GM12864 (cell line): ENCODE results near the gene CARHSP1.
"Not testable (repeated sequence)": the region's sequence is repeated elsewhere in the genome, so short reads cannot be mapped to it uniquely, and the experiment has no call there.

Source experiments
- DNase-seq: peaks from one replicate; pipeline ENCODE4 v3.0.0-alpha.2; 2011; ENCODE audit warnings: low read depth
- H3K4me3 ChIP-seq: 2 replicates; pipeline ENCODE4 v1.5.1; 2011; ENCODE audit warnings: mild to moderate bottlenecking, low read depth, low read length, control low read depth
- TF ChIP-seq, protein P1 (sequence below): IDR thresholded peaks from 2 replicates; pipeline ENCODE4 v1.5.1; 2011; ENCODE audit warnings: low read depth, mild to moderate bottlenecking, moderate library complexity, low read length, control low read depth, inconsistent platforms; ENCODE audit errors: missing control alignments

The CARHSP1 gene

DNA sequence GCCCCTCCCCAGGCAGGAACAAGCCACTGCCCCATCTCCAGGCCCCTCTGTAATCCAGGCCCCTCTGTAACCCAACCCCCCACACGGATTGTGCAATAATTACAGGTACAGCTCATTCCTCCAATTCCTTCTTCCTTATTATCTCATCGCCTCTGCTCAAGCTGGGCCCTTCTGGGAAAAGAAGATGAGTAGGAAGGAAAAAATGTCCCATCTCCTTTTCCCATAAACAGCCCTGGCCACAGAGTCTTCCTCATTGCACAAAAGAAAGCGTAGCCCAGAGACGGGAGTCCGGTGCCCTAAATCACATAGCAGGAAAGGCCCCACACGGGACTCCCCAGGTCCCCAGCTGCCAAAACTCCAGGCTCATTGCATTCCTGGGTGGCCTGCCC lies 9.7 kb upstream of the CARHSP1 start:
- DNase-seq, result no peak
- TF ChIP-seq, protein P1, sequence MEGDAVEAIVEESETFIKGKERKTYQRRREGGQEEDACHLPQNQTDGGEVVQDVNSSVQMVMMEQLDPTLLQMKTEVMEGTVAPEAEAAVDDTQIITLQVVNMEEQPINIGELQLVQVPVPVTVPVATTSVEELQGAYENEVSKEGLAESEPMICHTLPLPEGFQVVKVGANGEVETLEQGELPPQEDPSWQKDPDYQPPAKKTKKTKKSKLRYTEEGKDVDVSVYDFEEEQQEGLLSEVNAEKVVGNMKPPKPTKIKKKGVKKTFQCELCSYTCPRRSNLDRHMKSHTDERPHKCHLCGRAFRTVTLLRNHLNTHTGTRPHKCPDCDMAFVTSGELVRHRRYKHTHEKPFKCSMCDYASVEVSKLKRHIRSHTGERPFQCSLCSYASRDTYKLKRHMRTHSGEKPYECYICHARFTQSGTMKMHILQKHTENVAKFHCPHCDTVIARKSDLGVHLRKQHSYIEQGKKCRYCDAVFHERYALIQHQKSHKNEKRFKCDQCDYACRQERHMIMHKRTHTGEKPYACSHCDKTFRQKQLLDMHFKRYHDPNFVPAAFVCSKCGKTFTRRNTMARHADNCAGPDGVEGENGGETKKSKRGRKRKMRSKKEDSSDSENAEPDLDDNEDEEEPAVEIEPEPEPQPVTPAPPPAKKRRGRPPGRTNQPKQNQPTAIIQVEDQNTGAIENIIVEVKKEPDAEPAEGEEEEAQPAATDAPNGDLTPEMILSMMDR, result no peak
- no peak overlapping the region for H3K4me3 ChIP-seq

- H3K4me3 ChIP-seq, result no peak overlapping the region
- TF ChIP-seq, protein P1, result no peak
- DNase-seq, result no peak
These were observed 9.2 kb upstream of the CARHSP1 start for GRCh38 chr16:8877894-8878522.

- DNase-seq, H3K4me3 ChIP-seq: not testable (repeated sequence)
These were observed 6.5 kb upstream of the CARHSP1 start for GRCh38 chr16:8875317-8875716.

- DNase-seq, result no peak
- no peak overlapping the region for H3K4me3 ChIP-seq
- TF ChIP-seq, protein P1, result no peak
These were observed 5.6 kb upstream of the CARHSP1 start for GRCh38 chr16:8874388-8874787.

DNA sequence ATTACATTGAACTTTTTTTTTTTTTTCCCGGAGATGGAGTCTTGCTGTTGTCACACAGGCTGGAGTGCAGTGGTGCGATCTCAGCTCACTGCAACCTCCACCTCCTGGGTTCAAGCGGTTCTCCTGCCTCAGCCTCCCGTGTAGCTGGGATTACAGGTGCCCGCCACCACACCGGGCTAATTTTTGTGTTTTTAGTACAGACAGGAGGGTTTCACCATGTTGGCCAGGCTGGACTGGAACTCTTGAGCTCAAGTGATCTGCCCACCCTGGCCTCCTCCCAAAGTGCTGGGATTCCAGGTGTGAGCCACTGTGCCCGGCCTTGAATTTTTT lies 5.0 kb upstream of the CARHSP1 start:
- H3K4me3 ChIP-seq, DNase-seq: not testable (repeated sequence)

DNA sequence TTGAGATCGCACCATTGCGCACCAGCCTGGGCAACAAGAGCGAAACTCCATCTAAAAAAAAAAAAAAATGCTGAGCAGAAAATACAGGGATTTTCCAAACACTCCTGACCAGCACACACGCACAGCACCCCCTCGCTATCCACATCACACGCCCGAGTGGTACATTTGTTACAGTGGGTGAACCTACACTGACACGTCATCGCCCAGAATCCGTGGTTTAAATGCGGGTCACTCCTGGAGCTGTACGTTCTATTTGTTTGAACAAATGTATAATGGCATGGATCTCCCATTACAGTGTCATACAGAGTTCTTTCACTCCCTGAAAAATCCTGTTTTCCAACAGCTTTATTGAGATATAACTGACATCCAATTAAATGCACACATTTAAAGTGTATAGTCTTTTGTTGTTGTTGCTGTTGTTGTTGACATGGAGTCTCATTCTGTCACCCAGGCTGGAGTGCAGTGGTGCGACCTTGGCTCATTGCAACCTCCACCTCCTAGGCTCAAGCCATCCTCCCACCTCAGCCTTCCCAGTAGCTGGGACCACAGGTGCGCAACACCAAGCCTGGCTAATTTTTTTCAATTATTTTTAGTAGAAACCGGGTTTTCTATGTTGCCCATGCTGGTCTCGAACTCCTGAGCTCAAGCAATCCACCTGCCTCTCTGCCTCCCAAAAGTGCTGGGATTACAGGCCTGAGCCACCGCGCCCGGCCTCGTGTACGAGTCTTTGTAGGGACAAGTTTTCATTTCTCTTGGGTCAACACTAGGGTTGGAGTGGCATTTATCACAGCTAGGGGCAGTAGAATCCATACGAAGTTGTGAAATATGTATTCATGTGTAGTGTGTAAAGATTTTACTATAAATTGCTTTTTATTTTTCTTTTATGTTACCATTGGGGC lies 4.4 kb upstream of the CARHSP1 start:
- TF ChIP-seq, protein P1, result peak; percentile 1
- DNase-seq, result no peak
- no peak overlapping the region for H3K4me3 ChIP-seq

- TF ChIP-seq, protein P1, result no peak
- no peak overlapping the region for H3K4me3 ChIP-seq
- DNase-seq, result no peak
These were observed 3.3 kb upstream of the CARHSP1 start for GRCh38 chr16:8872071-8872470.

DNA sequence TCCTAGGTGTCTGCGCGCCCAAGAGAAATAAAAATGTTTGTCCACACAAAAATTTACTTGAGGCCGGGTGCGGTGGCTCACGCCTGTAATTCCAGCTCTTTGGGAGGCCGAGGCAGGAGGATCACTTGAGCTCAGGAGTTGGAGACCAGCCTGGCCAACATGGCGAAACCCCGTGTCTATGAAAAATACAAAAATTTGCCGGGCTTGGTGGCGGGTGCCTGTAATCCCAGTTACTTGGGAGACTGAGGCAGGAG lies 1.1 kb upstream of the CARHSP1 start:
- DNase-seq, H3K4me3 ChIP-seq: not testable (repeated sequence)
